ENCODE results near the gene NDUFS1. TPM values are rescaled to one million over a fixed set of nuclear protein-coding genes. Genes with fewer than 3 reads are reported as not detected.

The NDUFS1 gene
- total RNA-seq, 1 experiment from 2014 or later, result 100 TPM

- no peaks in the 10 kb centered on the region for H3K9me3 Mint-ChIP-seq (ENCODE audit: unreplicated experiment)
- intact Hi-C loops (cut with micrococcal nuclease), result no loop called here
- no peak overlapping the region for H3K4me3 Mint-ChIP-seq (ENCODE audit: unreplicated experiment)
- no peak for DNase-seq (ENCODE audit: unreplicated experiment)
- CTCF ChIA-PET, result interaction anchor here (0.8 kb wide), 2 partner anchors 67 to 86 kb away, joined by 3 to 4 read pairs; no protein-coding TSS in a partner anchor
- no peak overlapping the region for H3K27ac Mint-ChIP-seq (ENCODE audit: low read depth, unreplicated experiment)
- H3K36me3 Mint-ChIP-seq (ENCODE audit: insufficient read depth, unreplicated experiment), result peaks cover 16% of the 10 kb centered on the region
- H3K4me1 Mint-ChIP-seq (ENCODE audit: insufficient read depth, unreplicated experiment), result peaks cover 14% of the 10 kb centered on the region
- no peaks in the 10 kb centered on the region for H3K27me3 Mint-ChIP-seq (ENCODE audit: insufficient read depth, unreplicated experiment)
- POLR2A ChIA-PET, result interaction anchor here (0.8 kb wide), 1 partner anchor 10 kb away, joined by 3 read pairs; no protein-coding TSS in a partner anchor
- no TSS peak for BruUV-seq (replicated peaks)
- TF ChIP-seq CTCF (IDR thresholded peaks at IDR 0.05; ENCODE audit: unreplicated experiment), result no peak
These were observed 34.6 kb upstream of the NDUFS1 start for GRCh38 chr2:206193671-206194357.

GRCh38 chr2:206192157-206192556, 32.9 kb upstream of the NDUFS1 start:
- no peak for TF ChIP-seq CTCF (IDR thresholded peaks at IDR 0.05; ENCODE audit: unreplicated experiment)
- peaks cover 16% of the 10 kb centered on the region for H3K36me3 Mint-ChIP-seq (ENCODE audit: insufficient read depth, unreplicated experiment)
- DNase-seq (ENCODE audit: unreplicated experiment), result no peak
- intact Hi-C loops (cut with micrococcal nuclease), result no loop called here
- no TSS peak for BruUV-seq (replicated peaks)
- no peaks in the 10 kb centered on the region for H3K27me3 Mint-ChIP-seq (ENCODE audit: insufficient read depth, unreplicated experiment)
- no peaks in the 10 kb centered on the region for H3K9me3 Mint-ChIP-seq (ENCODE audit: unreplicated experiment)
- CTCF ChIA-PET, result interaction anchor here (1.6 kb wide), 1 partner anchor 68 kb away, joined by 3 read pairs; no protein-coding TSS in a partner anchor
- no peak overlapping the region for H3K4me3 Mint-ChIP-seq (ENCODE audit: unreplicated experiment)
- H3K4me1 Mint-ChIP-seq (ENCODE audit: insufficient read depth, unreplicated experiment), result peaks cover 9% of the 10 kb centered on the region
- no peak overlapping the region for H3K27ac Mint-ChIP-seq (ENCODE audit: low read depth, unreplicated experiment)
- POLR2A ChIA-PET, result no interaction called here

GRCh38 chr2:206190689-206191088, 31.4 kb upstream of the NDUFS1 start:
- H3K36me3 Mint-ChIP-seq (ENCODE audit: insufficient read depth, unreplicated experiment), result peaks cover 16% of the 10 kb centered on the region

GRCh38 chr2:206190111-206190510, 30.9 kb upstream of the NDUFS1 start:
- H3K36me3 Mint-ChIP-seq (ENCODE audit: insufficient read depth, unreplicated experiment), result peaks cover 16% of the 10 kb centered on the region
- no peaks in the 10 kb centered on the region for H3K27me3 Mint-ChIP-seq (ENCODE audit: insufficient read depth, unreplicated experiment)
- H3K9me3 Mint-ChIP-seq (ENCODE audit: unreplicated experiment), result no peaks in the 10 kb centered on the region
- DNase-seq (ENCODE audit: unreplicated experiment), result no peak
- POLR2A ChIA-PET, result no interaction called here
- peaks cover 9% of the 10 kb centered on the region for H3K4me1 Mint-ChIP-seq (ENCODE audit: insufficient read depth, unreplicated experiment)
- CTCF ChIA-PET, result interaction anchor here (1.3 kb wide), 1 partner anchor 70 kb away, joined by 3 read pairs; no protein-coding TSS in a partner anchor
- intact Hi-C loops (cut with micrococcal nuclease), result no loop called here
- H3K4me3 Mint-ChIP-seq (ENCODE audit: unreplicated experiment), result no peak overlapping the region
- no TSS peak for BruUV-seq (replicated peaks)
- no peak for TF ChIP-seq CTCF (IDR thresholded peaks at IDR 0.05; ENCODE audit: unreplicated experiment)
- H3K27ac Mint-ChIP-seq (ENCODE audit: low read depth, unreplicated experiment), result no peak overlapping the region

More at GRCh38 chr2:206190689-206191088, 31.4 kb upstream of the NDUFS1 start:
- CTCF ChIA-PET, result interaction anchor here (1.6 kb wide), 1 partner anchor 69 kb away, joined by 3 read pairs; no protein-coding TSS in a partner anchor
- Mint-ChIP-seq H3K4me3 (ENCODE audit: unreplicated experiment) (no peak overlapping the region), H3K9me3 (ENCODE audit: unreplicated experiment) (no peaks in the 10 kb centered on the region), H3K4me1 (ENCODE audit: insufficient read depth, unreplicated experiment) (peaks cover 9% of the 10 kb centered on the region), H3K27ac (ENCODE audit: low read depth, unreplicated experiment) (no peak overlapping the region), H3K27me3 (ENCODE audit: insufficient read depth, unreplicated experiment) (no peaks in the 10 kb centered on the region)
- POLR2A ChIA-PET, result no interaction called here
- no peak for DNase-seq (ENCODE audit: unreplicated experiment)
- intact Hi-C loops (cut with micrococcal nuclease), result no loop called here
- no peak for TF ChIP-seq CTCF (IDR thresholded peaks at IDR 0.05; ENCODE audit: unreplicated experiment)
- no TSS peak for BruUV-seq (replicated peaks)
